Ovary (tissue), 3 donors: ENCODE data around the gene ARHGEF7.

Experiments used
- EP300 ChIP-seq: sonication (generic); formaldehyde crosslinking; IDR thresholded peaks from one replicate; pipeline ENCODE4 v1.6.1; 2017; ENCODE audit warnings: antibody characterized with exemption
- TF ChIP-seq, protein P1 (sequence below), 3 donors: fragments of 450-650 bp in 2 of 3; fragments of 200-600 bp in 1 of 3; IDR thresholded peaks; one replicate each; pipeline versions ENCODE4 v1.5.1 to v1.8.0; 2016 to 2022; ENCODE audit warnings: antibody characterized with exemption in 3 of 3, mild to moderate bottlenecking in 1 of 3
- donor health status: DM: no; HTN: no; CAD: no.

DNA sequence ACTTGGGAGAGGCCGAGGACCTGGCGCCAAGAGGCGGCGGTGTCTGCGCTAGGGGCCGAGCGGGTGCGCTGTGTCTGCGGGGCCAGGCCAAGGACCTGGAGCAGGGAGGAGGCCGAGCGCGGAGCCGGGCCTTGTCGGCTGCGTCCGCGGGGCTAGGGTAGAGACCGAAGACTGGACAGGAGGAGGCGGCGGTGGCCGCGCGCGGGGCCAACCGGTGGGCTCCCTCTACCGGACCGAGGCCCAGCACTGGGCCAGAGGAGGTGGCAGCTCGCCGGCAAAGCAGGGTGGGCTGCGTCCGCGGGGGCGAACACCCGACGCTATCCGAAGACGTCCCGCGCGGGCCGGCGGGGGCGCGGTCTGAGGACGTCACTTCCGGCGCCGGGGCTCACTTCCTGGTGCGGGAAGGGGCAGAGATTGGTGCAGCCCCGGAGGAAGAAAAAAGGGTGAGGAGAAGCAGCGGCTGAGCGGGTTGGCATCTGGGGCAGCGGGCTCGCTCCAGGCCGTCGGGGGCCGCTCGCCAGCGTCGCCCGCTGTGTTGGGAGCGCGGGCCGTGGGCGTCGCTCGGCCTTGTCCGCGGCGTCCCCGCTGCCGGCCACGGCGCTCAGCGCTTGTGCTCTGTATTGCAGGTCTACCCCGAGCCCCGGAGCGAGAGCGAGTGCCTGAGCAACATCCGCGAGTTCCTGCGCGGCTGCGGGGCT lies 38.3 kb downstream of the ARHGEF7 start:
- TF ChIP-seq, protein P1, sequence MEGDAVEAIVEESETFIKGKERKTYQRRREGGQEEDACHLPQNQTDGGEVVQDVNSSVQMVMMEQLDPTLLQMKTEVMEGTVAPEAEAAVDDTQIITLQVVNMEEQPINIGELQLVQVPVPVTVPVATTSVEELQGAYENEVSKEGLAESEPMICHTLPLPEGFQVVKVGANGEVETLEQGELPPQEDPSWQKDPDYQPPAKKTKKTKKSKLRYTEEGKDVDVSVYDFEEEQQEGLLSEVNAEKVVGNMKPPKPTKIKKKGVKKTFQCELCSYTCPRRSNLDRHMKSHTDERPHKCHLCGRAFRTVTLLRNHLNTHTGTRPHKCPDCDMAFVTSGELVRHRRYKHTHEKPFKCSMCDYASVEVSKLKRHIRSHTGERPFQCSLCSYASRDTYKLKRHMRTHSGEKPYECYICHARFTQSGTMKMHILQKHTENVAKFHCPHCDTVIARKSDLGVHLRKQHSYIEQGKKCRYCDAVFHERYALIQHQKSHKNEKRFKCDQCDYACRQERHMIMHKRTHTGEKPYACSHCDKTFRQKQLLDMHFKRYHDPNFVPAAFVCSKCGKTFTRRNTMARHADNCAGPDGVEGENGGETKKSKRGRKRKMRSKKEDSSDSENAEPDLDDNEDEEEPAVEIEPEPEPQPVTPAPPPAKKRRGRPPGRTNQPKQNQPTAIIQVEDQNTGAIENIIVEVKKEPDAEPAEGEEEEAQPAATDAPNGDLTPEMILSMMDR (IDR thresholded peaks at IDR 0.05), result peak in 2 of 3 donors; percentile 10 to 41
- peak; percentile 28 for TF ChIP-seq EP300
